ENCODE measurements around the gene TENM3. TPM values are rescaled to one million over a fixed set of nuclear protein-coding genes. Genes with fewer than 3 reads are reported as not detected.
"Not testable (repeated sequence)": the region's sequence is repeated elsewhere in the genome, so short reads cannot be mapped to it uniquely, and the experiment has no call there.

Gene TENM3
- total and polyA plus RNA-seq, 2 experiments from 2014 or later = 16.1 to 70.9 TPM

DNA sequence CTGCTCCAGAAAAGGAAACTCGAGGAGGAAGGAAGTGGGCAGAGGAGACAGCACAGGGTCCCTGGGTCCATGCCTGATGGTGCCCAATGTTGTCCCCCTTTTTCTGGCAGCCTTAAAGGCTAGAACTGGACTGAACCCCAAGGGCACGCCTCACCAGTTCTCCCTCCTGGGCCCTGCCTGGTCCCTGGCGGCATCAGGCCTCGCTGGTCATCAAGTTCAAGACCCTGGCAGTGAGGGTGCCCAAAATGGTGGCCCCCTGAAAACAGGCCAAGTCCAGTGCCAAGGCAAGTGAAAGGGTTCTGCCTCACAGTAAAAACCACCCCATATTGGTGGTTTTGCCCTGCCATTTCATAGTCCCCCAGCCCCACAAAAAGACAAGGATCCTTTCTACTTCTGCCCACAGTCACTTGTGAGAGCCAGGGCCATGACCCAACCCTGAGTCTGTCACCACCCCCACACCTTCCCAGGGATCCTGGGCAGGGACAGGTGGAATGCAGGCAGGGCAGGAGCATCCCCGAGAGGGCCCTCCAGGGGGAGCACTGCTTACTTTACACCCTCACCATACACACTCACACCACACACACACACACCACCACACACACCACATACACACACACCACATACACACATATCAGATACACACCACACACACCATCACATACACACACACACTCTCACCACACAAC lies 566.4 kb downstream of the TENM3 start:
- Histone ChIP-seq H3K79me2 (no peaks in the 10 kb centered on the region), H3K27ac (no peak overlapping the region), H3K9me3 (ENCODE audit: low read depth) (no peaks in the 10 kb centered on the region), H3K27me3 (no peaks in the 10 kb centered on the region), H3K4me2 (no peak overlapping the region), H3K36me3 (replicated peaks; ENCODE audit: insufficient read depth, low read depth) (no peaks in the 10 kb centered on the region), H3K9me2 (replicated peaks; ENCODE audit: insufficient read depth) (no peaks in the 10 kb centered on the region), H3K4me1 (ENCODE audit: insufficient read depth) (peaks cover 6% of the 10 kb centered on the region), H3K4me3 (no peak overlapping the region), H2AFZ (no peak overlapping the region), H4K20me1 (ENCODE audit: insufficient read depth, poor library complexity, severe bottlenecking) (no peaks in the 10 kb centered on the region)
- TF ChIP-seq EZH2 (IDR thresholded peaks at IDR 0.05; ENCODE audit: borderline replicate concordance) (no peak), CTCF (IDR thresholded peaks at IDR 0.05; ENCODE audit: poor library complexity) (peak; percentile 23)
- 81% methylated on average over 5 of the region's 5 CpGs for WGBS (ENCODE audit: low lambda C conversion rate, missing lambda C conversion rate)
- peak; percentile 42 for DNase-seq (ENCODE audit: low spot score)

- Histone ChIP-seq H3K4me2 (no peak overlapping the region), H3K27me3 (no peaks in the 10 kb centered on the region), H3K36me3 (replicated peaks; ENCODE audit: insufficient read depth, low read depth) (no peaks in the 10 kb centered on the region), H3K4me3 (no peak overlapping the region), H3K9me3 (ENCODE audit: low read depth) (no peaks in the 10 kb centered on the region), H4K20me1 (ENCODE audit: insufficient read depth, poor library complexity, severe bottlenecking) (no peaks in the 10 kb centered on the region), H3K4me1 (ENCODE audit: insufficient read depth) (peaks cover 6% of the 10 kb centered on the region), H2AFZ (no peak overlapping the region), H3K9me2 (replicated peaks; ENCODE audit: insufficient read depth) (no peaks in the 10 kb centered on the region), H3K27ac (no peak overlapping the region), H3K79me2 (no peaks in the 10 kb centered on the region)
- TF ChIP-seq EZH2 (IDR thresholded peaks at IDR 0.05; ENCODE audit: borderline replicate concordance) (no peak), CTCF (IDR thresholded peaks at IDR 0.05; ENCODE audit: poor library complexity) (no peak), EZH2phosphoT487 (IDR thresholded peaks at IDR 0.05; ENCODE audit: low read depth, severe bottlenecking, unreplicated experiment) (no peak)
- no peak for DNase-seq (ENCODE audit: low spot score)
- 100% methylated on average over 4 of the region's 4 CpGs for WGBS (ENCODE audit: low lambda C conversion rate, missing lambda C conversion rate)
Measured at GRCh38 chr4:182810103-182810615, 567.0 kb downstream of the TENM3 start.

DNA sequence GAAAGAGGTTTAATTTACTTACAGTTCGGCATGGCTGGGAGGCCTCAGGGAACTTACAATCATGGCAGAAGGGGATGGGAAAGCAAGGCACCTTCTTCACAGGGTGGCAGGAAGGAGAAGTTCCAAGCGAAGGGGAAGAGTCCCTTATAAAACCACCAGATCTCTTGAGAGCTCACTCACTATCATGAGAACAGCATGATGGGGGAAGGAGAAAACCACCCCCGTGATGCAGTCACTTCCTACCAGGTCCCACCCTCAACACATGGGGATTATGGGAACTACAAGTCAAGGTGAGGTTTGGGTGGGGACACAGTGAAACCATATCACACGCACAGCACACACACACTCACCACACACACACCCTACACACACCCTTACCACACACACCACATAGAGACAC lies 569.7 kb downstream of the TENM3 start:
- no peaks in the 10 kb centered on the region for H3K27me3 ChIP-seq
- H3K4me2 ChIP-seq = no peak overlapping the region
- H3K9me3 ChIP-seq (ENCODE audit: low read depth) = no peaks in the 10 kb centered on the region
- no peaks in the 10 kb centered on the region for H3K79me2 ChIP-seq
- no peak for DNase-seq (ENCODE audit: low spot score)
- H3K9me2 ChIP-seq (replicated peaks; ENCODE audit: insufficient read depth) = no peaks in the 10 kb centered on the region
- TF ChIP-seq EZH2phosphoT487 (IDR thresholded peaks at IDR 0.05; ENCODE audit: low read depth, severe bottlenecking, unreplicated experiment) = no peak
- TF ChIP-seq EZH2 (IDR thresholded peaks at IDR 0.05; ENCODE audit: borderline replicate concordance) = no peak
- TF ChIP-seq CTCF (IDR thresholded peaks at IDR 0.05; ENCODE audit: poor library complexity) = no peak
- no peaks in the 10 kb centered on the region for H4K20me1 ChIP-seq (ENCODE audit: insufficient read depth, poor library complexity, severe bottlenecking)
- 98% methylated on average over 4 of the region's 4 CpGs for WGBS (ENCODE audit: low lambda C conversion rate, missing lambda C conversion rate)
- H3K27ac ChIP-seq = no peak overlapping the region
- H3K36me3 ChIP-seq (replicated peaks; ENCODE audit: insufficient read depth, low read depth) = no peaks in the 10 kb centered on the region
- no peaks in the 10 kb centered on the region for H3K4me1 ChIP-seq (ENCODE audit: insufficient read depth)
- no peak overlapping the region for H2AFZ ChIP-seq
- H3K4me3 ChIP-seq = no peak overlapping the region

- not testable (repeated sequence) for H3K27ac ChIP-seq; DNase-seq (ENCODE audit: low spot score); H3K79me2 ChIP-seq; H3K9me2 ChIP-seq (replicated peaks; ENCODE audit: insufficient read depth); H3K4me1 ChIP-seq (ENCODE audit: insufficient read depth); H3K4me2 ChIP-seq; H3K36me3 ChIP-seq (replicated peaks; ENCODE audit: insufficient read depth, low read depth); H2AFZ ChIP-seq; H4K20me1 ChIP-seq (ENCODE audit: insufficient read depth, poor library complexity, severe bottlenecking); H3K9me3 ChIP-seq (ENCODE audit: low read depth); H3K27me3 ChIP-seq; H3K4me3 ChIP-seq
- WGBS (ENCODE audit: low lambda C conversion rate, missing lambda C conversion rate) = 95% methylated on average over 9 of the region's 9 CpGs
Measured at GRCh38 chr4:182814065-182814464, 570.9 kb downstream of the TENM3 start.

All from hepatocyte (in vitro differentiated cells).